GM12891 (cell line): ENCODE results near the gene CRIM1.

Source experiments
- POLR2A ChIP-seq: IDR thresholded peaks from 2 replicates; pipeline ENCODE4 v1.6.1; 2011; ENCODE audit warnings: low read depth, low read length, control low read depth
- POLR2AphosphoS5 ChIP-seq: IDR thresholded peaks from 2 replicates; pipeline ENCODE4 v1.6.1; 2011; ENCODE audit warnings: low read depth, low read length, control low read depth
- TAF1 ChIP-seq: IDR thresholded peaks from 2 replicates; pipeline ENCODE4 v1.6.1; 2011; ENCODE audit warnings: low read depth, low read length, control low read depth

DNA sequence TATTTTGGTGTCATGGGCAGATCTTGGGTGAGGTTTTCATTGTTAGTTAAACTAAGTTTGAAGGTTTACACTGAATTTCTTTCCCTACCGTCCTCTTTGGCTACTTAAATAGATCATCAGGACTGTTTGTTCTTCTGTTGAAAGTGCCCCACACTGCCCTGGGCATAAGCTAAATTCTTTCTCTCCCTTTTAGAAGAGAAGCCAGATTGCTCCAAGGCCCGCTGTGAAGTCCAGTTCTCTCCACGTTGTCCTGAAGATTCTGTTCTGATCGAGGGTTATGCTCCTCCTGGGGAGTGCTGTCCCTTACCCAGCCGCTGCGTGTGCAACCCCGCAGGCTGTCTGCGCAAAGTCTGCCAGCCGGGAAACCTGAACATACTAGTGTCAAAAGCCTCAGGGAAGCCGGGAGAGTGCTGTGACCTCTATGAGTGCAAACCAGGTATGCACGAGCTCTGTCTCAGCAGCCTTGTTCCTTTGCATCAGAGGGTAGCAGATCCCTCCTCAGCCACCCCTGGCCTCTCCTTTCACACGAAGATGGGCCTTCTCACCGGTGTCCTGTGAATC lies 85.6 kb downstream of the CRIM1 start:
- TF ChIP-seq TAF1 (no peak), POLR2A (no peak), POLR2AphosphoS5 (no peak)
